Neural progenitor cell (in vitro differentiated cells): Measurements from ENCODE around the gene SPATA13. TPM values are rescaled to one million over a fixed set of nuclear protein-coding genes. Genes with fewer than 3 reads are reported as not detected.

ENCODE experiments used
- DNase-seq: peaks from one replicate; pipeline ENCODE4 v3.0.0-alpha.2; 2016; ENCODE audit warnings: low spot score
- H2AFZ ChIP-seq: fragments of 200-600 bp; sonication (generic); replicated peaks from 2 replicates; pipeline ENCODE4 v1.6.1; 2016; ENCODE audit warnings: antibody characterized with exemption
- H3F3A ChIP-seq: fragments of 200-600 bp; sonication (generic); 2 replicates; pipeline ENCODE4 v1.6.1; 2016; ENCODE audit warnings: antibody characterized with exemption, low read depth
- H3K27ac ChIP-seq: fragments of 200-600 bp; sonication (generic); 2 replicates; pipeline ENCODE4 v1.5.1; 2016; ENCODE audit warnings: mild to moderate bottlenecking
- H3K27me3 ChIP-seq: fragments of 200-600 bp; sonication (generic); 2 replicates; pipeline ENCODE4 v1.6.1; 2016; ENCODE audit warnings: mild to moderate bottlenecking, moderate library complexity
- H3K36me3 ChIP-seq: fragments of 200-600 bp; sonication (generic); 2 replicates; pipeline ENCODE4 v1.5.1; 2016
- H3K4me1 ChIP-seq: fragments of 200-600 bp; sonication (generic); 2 replicates; pipeline ENCODE4 v1.6.1; 2016; ENCODE audit warnings: mixed run types
- H3K4me2 ChIP-seq: fragments of 200-600 bp; sonication (generic); 2 replicates; pipeline ENCODE4 v1.6.1; 2016
- H3K4me3 ChIP-seq: fragments of 200-600 bp; sonication (generic); 2 replicates; pipeline ENCODE4 v1.5.1; 2016
- H3K79me2 ChIP-seq: fragments of 200-600 bp; sonication (generic); 2 replicates; pipeline ENCODE4 v1.6.1; 2016; ENCODE audit warnings: low read depth
- H3K9ac ChIP-seq: fragments of 200-600 bp; sonication (generic); 2 replicates; pipeline ENCODE4 v1.6.1; 2016
- H3K9me3 ChIP-seq: fragments of 200-600 bp; sonication (generic); 2 replicates; pipeline ENCODE4 v1.5.1; 2016; ENCODE audit warnings: low read depth
- H4K20me1 ChIP-seq: fragments of 200-600 bp; sonication (generic); 2 replicates; pipeline ENCODE4 v1.6.1; 2016; ENCODE audit warnings: low read depth
- H3K27ac Mint-ChIP-seq: 3 replicates; pipeline ENCODE4 v1.8.0; 2021; ENCODE audit warnings: mixed read lengths
- H3K27me3 Mint-ChIP-seq: 2 replicates; pipeline ENCODE4 v1.8.0; 2022; ENCODE audit warnings: low read depth, mild to moderate bottlenecking, inconsistent platforms, moderate library complexity, mixed read lengths; ENCODE audit not compliant: insufficient read depth
- H3K36me3 Mint-ChIP-seq: 3 replicates; pipeline ENCODE4 v1.8.0; 2021; ENCODE audit warnings: mixed read lengths
- H3K4me1 Mint-ChIP-seq: 3 replicates; pipeline ENCODE4 v1.8.0; 2021; ENCODE audit warnings: mixed read lengths
- H3K4me3 Mint-ChIP-seq: 3 replicates; pipeline ENCODE4 v1.8.0; 2021; ENCODE audit warnings: mild to moderate bottlenecking, moderate library complexity, mixed read lengths
- H3K9me3 Mint-ChIP-seq: 3 replicates; pipeline ENCODE4 v1.8.0; 2020; ENCODE audit warnings: mixed read lengths
- CTCF ChIP-seq: fragments of 200-600 bp; sonication (generic); IDR thresholded peaks from 2 replicates; pipeline ENCODE4 v1.5.1; 2017; ENCODE audit warnings: antibody characterized with exemption, mild to moderate bottlenecking
- EZH2 ChIP-seq: fragments of 200-600 bp; sonication (generic); IDR thresholded peaks from 2 replicates; pipeline ENCODE4 v1.6.1; 2017; ENCODE audit warnings: antibody characterized with exemption, mild to moderate bottlenecking, moderate library complexity
- EZH2phosphoT487 ChIP-seq: fragments of 200-600 bp; sonication (generic); IDR thresholded peaks from 2 replicates; pipeline ENCODE4 v1.6.1; 2017; ENCODE audit warnings: antibody characterized with exemption
- total RNA-seq: library from RNA; depleted of rRNA; stranded (reverse); fragments of >200 nt; gene quantifications from 2 replicates; pipeline ENCODE4 v1.2.3, GENCODE V29; 2015; ENCODE audit warnings: low replicate concordance

SPATA13 gene
- 15.9 and 19.8 TPM in 2 replicates for total RNA-seq

- Histone ChIP-seq H3K4me2 (peak within 1 kb of the TSS; percentile 97), H3K79me2 (peaks cover 33% of the 10 kb centered on the region), H3K27me3 (peaks cover 18% of the 10 kb centered on the region), H3K27ac (no peak within 1 kb of the TSS), H2AFZ (peak within 1 kb of the TSS; percentile 88), H3K4me3 (peak within 1 kb of the TSS; percentile 68), H4K20me1 (peaks cover 20% of the 10 kb centered on the region), H3K4me1 (peaks cover 33% of the 10 kb centered on the region), H3F3A (peaks cover 18% of the 10 kb centered on the region), H3K9me3 (no peaks in the 10 kb centered on the region), H3K9ac (no peak within 1 kb of the TSS), H3K36me3 (no peaks in the 10 kb centered on the region)
- Mint-ChIP-seq H3K27me3 (peaks cover 9% of the 10 kb centered on the region), H3K9me3 (no peaks in the 10 kb centered on the region), H3K4me3 (peak within 1 kb of the TSS; percentile 88), H3K4me1 (peaks cover 69% of the 10 kb centered on the region), H3K27ac (peak within 1 kb of the TSS; percentile 50), H3K36me3 (peaks cover 11% of the 10 kb centered on the region)
- peak; percentile 98 for DNase-seq
- TF ChIP-seq EZH2 (no peak), CTCF (no peak), EZH2phosphoT487 (no peak)
Observed at GRCh38 chr13:24160458-24161009, at the start of gene SPATA13. SPATA13 (plus strand) TSS chr13:24160720; CDS start chr13:24222930, 62,210 bp downstream.

GRCh38 chr13:24112791-24113190 is 47.7 kb upstream of the SPATA13 start:
- Histone ChIP-seq H3K27me3 (no peaks in the 10 kb centered on the region), H4K20me1 (no peaks in the 10 kb centered on the region), H3K4me3 (no peak overlapping the region), H3K4me1 (peaks cover 4% of the 10 kb centered on the region), H3K9me3 (no peaks in the 10 kb centered on the region), H3K36me3 (no peaks in the 10 kb centered on the region), H3K79me2 (no peaks in the 10 kb centered on the region), H3K4me2 (no peak overlapping the region), H3K27ac (no peak overlapping the region), H3K9ac (no peak overlapping the region), H3F3A (no peaks in the 10 kb centered on the region), H2AFZ (no peak overlapping the region)
- Mint-ChIP-seq H3K4me3 (no peak overlapping the region), H3K27me3 (peaks cover 3% of the 10 kb centered on the region), H3K4me1 (peaks cover 13% of the 10 kb centered on the region), H3K27ac (no peak overlapping the region), H3K36me3 (peaks cover 19% of the 10 kb centered on the region), H3K9me3 (no peaks in the 10 kb centered on the region)
- no peak for DNase-seq
- TF ChIP-seq EZH2phosphoT487: no peak

- no peak for DNase-seq
- Mint-ChIP-seq H3K36me3 (peaks cover 19% of the 10 kb centered on the region), H3K4me1 (peaks cover 31% of the 10 kb centered on the region), H3K27ac (no peak overlapping the region), H3K4me3 (no peak overlapping the region), H3K9me3 (no peaks in the 10 kb centered on the region), H3K27me3 (peaks cover 3% of the 10 kb centered on the region)
- H3K4me2 ChIP-seq: no peak overlapping the region
- no peaks in the 10 kb centered on the region for H3K27me3 ChIP-seq
- no peak overlapping the region for H3K9ac ChIP-seq
- H3K27ac ChIP-seq: no peak overlapping the region
- no peak overlapping the region for H2AFZ ChIP-seq
- no peak for TF ChIP-seq EZH2
- no peak for TF ChIP-seq CTCF
- no peak for TF ChIP-seq EZH2phosphoT487
- no peaks in the 10 kb centered on the region for H3K79me2 ChIP-seq
- H3F3A ChIP-seq: peaks cover 10% of the 10 kb centered on the region
- H3K36me3 ChIP-seq: no peaks in the 10 kb centered on the region
- H4K20me1 ChIP-seq: no peaks in the 10 kb centered on the region
- peaks cover 17% of the 10 kb centered on the region for H3K4me1 ChIP-seq
- no peaks in the 10 kb centered on the region for H3K9me3 ChIP-seq
- no peak overlapping the region for H3K4me3 ChIP-seq
Observed at GRCh38 chr13:24115671-24116070, 44.8 kb upstream of the SPATA13 start.

- Histone ChIP-seq H3K36me3 (no peaks in the 10 kb centered on the region), H3K9ac (no peak overlapping the region), H3K4me1 (peaks cover 17% of the 10 kb centered on the region), H2AFZ (no peak overlapping the region), H3F3A (peaks cover 10% of the 10 kb centered on the region), H4K20me1 (no peaks in the 10 kb centered on the region), H3K27ac (no peak overlapping the region), H3K27me3 (no peaks in the 10 kb centered on the region), H3K4me2 (no peak overlapping the region), H3K79me2 (no peaks in the 10 kb centered on the region), H3K9me3 (no peaks in the 10 kb centered on the region), H3K4me3 (no peak overlapping the region)
- Mint-ChIP-seq H3K9me3 (no peaks in the 10 kb centered on the region), H3K36me3 (peaks cover 19% of the 10 kb centered on the region), H3K4me1 (peaks cover 36% of the 10 kb centered on the region), H3K27me3 (peaks cover 3% of the 10 kb centered on the region), H3K27ac (no peak overlapping the region), H3K4me3 (no peak overlapping the region)
- no peak for TF ChIP-seq CTCF
- no peak for TF ChIP-seq EZH2
- no peak for DNase-seq
Observed at GRCh38 chr13:24116131-24116530, 44.4 kb upstream of the SPATA13 start.
